DOHH2 (cell line): ENCODE results near the gene ANXA9.

Experiments used
- CTCF ChIP-seq: fragments of 200-600 bp; sonication (generic); IDR thresholded peaks from one replicate; pipeline ENCODE4 v1.5.1; 2014; ENCODE audit warnings: antibody characterized with exemption, mild to moderate bottlenecking, low read depth, low read length; ENCODE audit not compliant: poor library complexity, severe bottlenecking
- EZH2phosphoT487 ChIP-seq: fragments of 200-600 bp; sonication (generic); IDR thresholded peaks from 2 replicates; pipeline ENCODE4 v1.6.1; 2017; ENCODE audit warnings: borderline replicate concordance, mild to moderate bottlenecking, antibody characterized with exemption, low read length, moderate library complexity, mixed read lengths

DNA sequence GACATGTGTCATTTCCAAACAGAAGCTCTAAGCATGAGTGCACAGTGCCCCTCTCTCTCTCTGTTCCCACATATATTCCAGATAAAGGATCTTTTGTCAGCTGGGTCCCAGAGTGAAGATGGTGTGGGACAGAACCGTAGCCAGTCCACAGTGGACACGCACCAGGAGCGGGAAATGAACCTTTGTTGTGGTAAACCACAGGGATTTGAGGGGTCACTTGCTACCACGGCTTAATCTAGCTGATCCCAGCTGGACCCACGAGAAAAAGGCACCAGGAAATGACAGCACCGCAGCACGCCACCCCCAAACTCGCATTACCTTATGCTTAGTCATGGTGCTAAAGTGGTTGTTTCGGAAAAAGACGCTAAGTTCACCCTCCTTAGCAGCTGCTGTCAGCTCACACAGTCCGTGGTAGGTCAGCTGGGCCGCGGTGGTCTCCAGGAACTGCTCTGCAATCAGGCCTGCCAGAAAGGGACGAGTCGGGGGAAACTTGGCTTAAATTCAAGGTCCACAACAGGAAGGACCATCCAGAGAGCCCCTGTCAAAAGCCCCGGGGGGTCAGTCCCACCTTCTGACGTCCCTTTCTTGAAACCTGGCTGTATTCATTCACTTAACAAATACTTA lies 17.1 kb downstream of the ANXA9 start:
- TF ChIP-seq CTCF, result no peak
- TF ChIP-seq EZH2phosphoT487, result no peak
